GM21526 (cell line): ENCODE measurements around the gene TOX4.
"Not testable (repeated sequence)": the region's sequence is repeated elsewhere in the genome, so short reads cannot be mapped to it uniquely, and the experiment has no call there.

Source experiments
- ATAC-seq: cut with Tn5 transposase; IDR thresholded peaks from one replicate; pipeline ENCODE4 v1.9.1; 2021; ENCODE audit warnings: moderate library complexity; ENCODE audit not compliant: unreplicated experiment, low FRiP score

Gene TOX4

GRCh38 chr14:21528381-21529348 is 51.7 kb downstream of the TOX4 start:
- ATAC-seq: no peak

GRCh38 chr14:21529515-21529914 is 52.5 kb downstream of the TOX4 start:
- no peak for ATAC-seq

GRCh38 chr14:21533294-21533693 is 56.3 kb downstream of the TOX4 start:
- ATAC-seq: no peak

GRCh38 chr14:21534576-21534975 is 57.6 kb downstream of the TOX4 start:
- no peak for ATAC-seq

GRCh38 chr14:21535545-21536417 is 58.8 kb downstream of the TOX4 start:
- ATAC-seq: no peak

GRCh38 chr14:21536418-21537089 is 59.6 kb downstream of the TOX4 start:
- ATAC-seq: no peak

GRCh38 chr14:21537090-21537424 is 60.1 kb downstream of the TOX4 start:
- ATAC-seq: no peak

GRCh38 chr14:21539189-21539940 is 62.4 kb downstream of the TOX4 start:
- ATAC-seq: no peak

GRCh38 chr14:21541413-21542074 is 64.5 kb downstream of the TOX4 start:
- ATAC-seq: no peak

GRCh38 chr14:21543521-21543960 is 66.5 kb downstream of the TOX4 start:
- no peak for ATAC-seq

GRCh38 chr14:21543963-21544362 is 67.0 kb downstream of the TOX4 start:
- no peak for ATAC-seq

- not testable (repeated sequence) for ATAC-seq
Measured at GRCh38 chr14:21544588-21544987, 67.6 kb downstream of the TOX4 start.
